Measurements from ENCODE around the gene ABCA13.

Gene ABCA13

DNA sequence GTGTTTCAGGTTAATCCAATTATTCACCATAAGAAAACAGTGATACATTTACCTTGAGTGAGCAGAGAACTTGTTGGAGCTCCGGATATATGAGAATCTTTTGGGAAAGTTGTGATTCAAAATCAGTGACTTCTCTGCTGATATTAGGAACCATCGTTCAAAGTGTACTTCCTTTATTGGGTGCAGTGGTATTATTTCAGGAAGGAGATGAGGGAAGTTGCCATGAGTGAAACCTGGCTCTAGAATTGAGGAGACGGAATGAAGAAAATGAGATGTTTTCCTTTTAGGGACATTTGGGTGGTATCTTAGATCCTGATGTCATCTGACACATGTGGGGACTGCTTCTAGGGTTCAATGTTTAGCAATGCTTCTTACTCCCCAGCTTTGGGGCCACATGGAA is 343.9 kb downstream of the ABCA13 start:
- Mint-ChIP-seq H3K4me3 (no peak overlapping the region), H3K9me3 (peaks cover 0 to 5% of the 10 kb centered on the region in 2 donors), H3K36me3 (no peaks in the 10 kb centered on the region), H3K4me1 (no peaks in the 10 kb centered on the region), H3K27me3 (no peaks in the 10 kb centered on the region), H3K27ac (no peak overlapping the region)
- no peak for DNase-seq
- no peak for ATAC-seq (replicated peaks)

DNA sequence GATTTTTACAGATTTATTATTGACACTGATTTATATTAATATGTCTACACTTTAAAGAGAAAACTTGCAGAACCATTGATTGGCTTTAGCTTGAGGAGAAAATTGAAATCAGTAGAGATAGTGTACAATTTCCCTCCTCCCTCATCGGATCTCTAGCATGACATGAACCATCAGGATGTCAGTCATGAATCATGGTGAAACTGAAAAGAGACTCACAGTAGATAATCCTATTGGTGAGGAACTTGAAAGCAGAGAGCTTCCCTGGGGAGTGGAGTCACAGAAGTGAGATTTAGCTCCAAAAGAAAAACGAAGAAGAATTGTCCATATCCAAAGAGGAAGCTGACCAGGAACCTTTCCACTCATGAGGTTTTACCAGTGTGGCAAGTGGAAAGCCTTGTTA is 346.8 kb downstream of the ABCA13 start:
- ATAC-seq (replicated peaks) (no peak), DNase-seq (no peak)
- no peak overlapping the region for H3K4me3 Mint-ChIP-seq
- no peak overlapping the region for H3K27ac Mint-ChIP-seq
- no peaks in the 10 kb centered on the region for H3K36me3 Mint-ChIP-seq
- H3K9me3 Mint-ChIP-seq = peaks cover 0 to 5% of the 10 kb centered on the region in 2 donors
- no peaks in the 10 kb centered on the region for H3K4me1 Mint-ChIP-seq
- no peaks in the 10 kb centered on the region for H3K27me3 Mint-ChIP-seq

DNA sequence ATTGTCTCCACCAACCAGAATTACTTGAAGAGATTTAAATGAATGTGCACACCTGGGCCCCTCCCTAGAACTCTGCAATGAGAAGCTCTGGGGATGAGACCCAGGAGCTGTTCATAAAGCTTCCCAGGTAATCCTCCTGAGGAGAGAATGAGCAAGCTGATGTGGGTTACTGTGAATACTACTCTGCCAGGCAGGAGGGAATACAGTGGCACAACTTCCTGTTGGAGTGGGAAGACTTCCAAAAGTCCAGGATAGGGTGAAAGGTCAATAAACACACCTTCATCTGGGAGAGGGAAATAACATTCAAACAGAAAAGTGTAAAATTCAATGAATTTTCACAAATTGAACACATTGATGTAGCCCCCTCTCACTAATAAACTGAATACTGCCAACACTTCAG is 351.4 kb downstream of the ABCA13 start:
- H3K27ac Mint-ChIP-seq = no peak overlapping the region
- peaks cover 0 to under 1% of the 10 kb centered on the region in 2 donors for H3K9me3 Mint-ChIP-seq
- ATAC-seq (replicated peaks) (no peak), DNase-seq (no peak)
- H3K27me3 Mint-ChIP-seq = no peaks in the 10 kb centered on the region
- no peaks in the 10 kb centered on the region for H3K4me1 Mint-ChIP-seq
- no peak overlapping the region for H3K4me3 Mint-ChIP-seq
- H3K36me3 Mint-ChIP-seq = no peaks in the 10 kb centered on the region

DNA sequence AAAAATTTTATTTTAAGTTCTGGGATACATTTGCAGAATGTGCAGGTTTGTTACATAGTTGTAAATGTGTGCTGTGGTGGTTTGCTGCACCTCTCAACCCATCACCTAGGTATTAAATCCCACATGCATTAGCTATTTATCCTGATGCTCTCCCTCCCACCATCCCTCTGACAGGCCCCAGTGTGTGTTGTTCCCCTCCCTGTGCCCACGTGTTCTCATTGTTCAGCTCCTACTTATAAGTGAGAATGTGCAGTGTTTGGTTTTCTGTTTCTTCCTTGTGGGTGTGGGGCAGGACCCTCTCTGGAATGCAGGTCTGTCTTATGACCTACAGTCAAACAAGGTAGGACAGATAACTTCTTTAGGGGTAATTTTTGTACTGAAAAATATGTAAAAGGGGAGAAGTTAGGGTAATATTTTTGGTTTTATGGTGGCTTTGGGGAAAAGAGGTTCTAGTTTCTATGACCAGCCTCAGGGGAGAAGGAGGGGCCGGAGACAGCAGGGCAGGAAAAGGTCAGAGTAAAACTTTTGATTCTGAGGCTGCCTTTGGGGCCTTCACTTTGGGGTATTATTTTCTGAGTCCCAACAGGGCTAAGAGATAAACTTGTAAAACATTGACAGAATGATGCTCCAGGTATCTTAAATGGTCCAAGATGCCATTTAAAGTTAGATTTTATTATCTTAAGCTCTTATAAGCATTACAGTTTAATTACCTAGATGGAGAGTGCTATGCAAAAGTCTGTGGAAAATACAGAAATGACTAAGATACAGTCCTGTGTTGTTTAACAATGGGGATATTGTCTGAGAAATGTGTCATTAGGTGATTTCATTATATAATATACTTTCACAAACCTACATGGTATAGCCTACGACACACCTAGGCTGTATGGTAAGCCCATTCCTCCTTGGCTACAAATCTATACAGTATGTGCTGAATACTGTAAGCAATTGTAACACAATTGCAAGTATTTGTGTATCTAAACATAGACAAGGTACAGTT is 354.8 kb downstream of the ABCA13 start:
- Mint-ChIP-seq H3K9me3 (peaks cover 4 to 5% of the 10 kb centered on the region in 2 donors), H3K36me3 (no peaks in the 10 kb centered on the region), H3K4me3 (no peak overlapping the region), H3K27ac (no peak overlapping the region), H3K4me1 (no peaks in the 10 kb centered on the region), H3K27me3 (no peaks in the 10 kb centered on the region)
- no peak for ATAC-seq (replicated peaks)
- DNase-seq = no peak

DNA sequence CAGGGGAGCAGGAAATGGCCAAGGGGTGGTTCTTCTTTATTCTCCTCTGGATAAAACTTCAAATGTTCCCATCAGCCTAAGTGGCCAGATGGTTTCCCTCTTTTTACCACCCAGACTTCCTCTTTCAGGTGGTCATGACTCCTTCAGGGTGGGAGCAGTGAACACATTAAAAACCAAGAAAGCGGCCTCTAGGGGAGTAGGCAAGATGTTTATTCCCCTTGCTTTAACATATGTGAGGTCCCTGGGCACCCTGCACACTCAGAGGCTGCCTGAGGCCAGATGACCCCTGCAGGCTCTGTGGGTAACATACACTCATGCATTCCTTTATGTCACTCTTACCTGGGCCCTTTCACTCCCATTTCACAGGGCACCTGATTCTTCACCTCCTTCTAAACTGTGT is 357.4 kb downstream of the ABCA13 start:
- no peak overlapping the region for H3K4me3 Mint-ChIP-seq
- no peaks in the 10 kb centered on the region for H3K4me1 Mint-ChIP-seq
- DNase-seq (no peak), ATAC-seq (replicated peaks) (peak in 1 of 2 donors; percentile 52)
- H3K9me3 Mint-ChIP-seq = peaks cover 6% of the 10 kb centered on the region in 2 donors
- no peaks in the 10 kb centered on the region for H3K27me3 Mint-ChIP-seq
- H3K36me3 Mint-ChIP-seq = no peaks in the 10 kb centered on the region
- no peak overlapping the region for H3K27ac Mint-ChIP-seq

DNA sequence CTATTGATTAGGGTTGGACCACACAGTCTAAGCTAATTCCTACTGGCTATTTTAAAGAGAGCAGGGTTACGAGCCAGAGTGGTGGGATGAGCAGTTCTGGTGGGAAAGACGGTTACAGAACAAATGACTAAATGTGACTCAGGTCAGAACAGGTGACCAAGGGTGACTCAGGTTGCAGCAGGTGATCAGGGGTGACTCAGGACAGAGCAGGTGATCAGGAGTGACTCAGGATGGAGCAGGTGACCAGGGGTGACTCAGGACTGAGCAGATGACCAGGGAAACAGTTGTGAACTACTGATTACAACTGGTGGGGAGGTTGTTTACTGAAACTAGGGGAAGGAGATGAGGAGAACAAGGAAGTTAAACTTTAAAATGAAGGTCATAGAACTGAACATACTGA is 366.3 kb downstream of the ABCA13 start:
- H3K27me3 Mint-ChIP-seq = no peaks in the 10 kb centered on the region
- H3K4me3 Mint-ChIP-seq = no peak overlapping the region
- H3K27ac Mint-ChIP-seq = no peak overlapping the region
- DNase-seq (no peak), ATAC-seq (replicated peaks) (no peak)
- H3K36me3 Mint-ChIP-seq = no peaks in the 10 kb centered on the region
- H3K4me1 Mint-ChIP-seq = no peaks in the 10 kb centered on the region
- H3K9me3 Mint-ChIP-seq = peaks cover 13 to 18% of the 10 kb centered on the region in 2 donors

DNA sequence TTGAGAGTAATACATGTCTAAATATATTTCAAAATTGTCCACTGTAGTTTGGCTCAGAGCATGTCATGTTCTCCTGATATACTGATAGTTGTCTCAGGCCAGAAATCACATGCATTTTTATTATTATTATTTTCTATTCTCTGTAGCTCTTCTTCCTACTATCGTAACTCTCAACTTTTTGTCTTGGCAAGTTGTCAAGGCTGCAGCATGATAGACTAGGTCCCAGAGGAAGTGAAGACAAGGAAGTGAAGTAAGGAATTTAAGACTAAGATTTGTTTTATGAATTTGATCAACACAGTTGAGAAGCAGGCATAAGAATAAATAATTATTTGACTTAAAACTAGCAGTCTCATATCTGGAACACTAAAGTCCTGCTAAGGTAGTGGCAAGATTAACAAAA is 369.5 kb downstream of the ABCA13 start:
- Mint-ChIP-seq H3K9me3 (peaks cover 6 to 7% of the 10 kb centered on the region in 2 donors), H3K4me1 (no peaks in the 10 kb centered on the region), H3K4me3 (no peak overlapping the region), H3K36me3 (no peaks in the 10 kb centered on the region), H3K27ac (no peak overlapping the region), H3K27me3 (no peaks in the 10 kb centered on the region)
- DNase-seq (no peak), ATAC-seq (replicated peaks) (no peak)

DNA sequence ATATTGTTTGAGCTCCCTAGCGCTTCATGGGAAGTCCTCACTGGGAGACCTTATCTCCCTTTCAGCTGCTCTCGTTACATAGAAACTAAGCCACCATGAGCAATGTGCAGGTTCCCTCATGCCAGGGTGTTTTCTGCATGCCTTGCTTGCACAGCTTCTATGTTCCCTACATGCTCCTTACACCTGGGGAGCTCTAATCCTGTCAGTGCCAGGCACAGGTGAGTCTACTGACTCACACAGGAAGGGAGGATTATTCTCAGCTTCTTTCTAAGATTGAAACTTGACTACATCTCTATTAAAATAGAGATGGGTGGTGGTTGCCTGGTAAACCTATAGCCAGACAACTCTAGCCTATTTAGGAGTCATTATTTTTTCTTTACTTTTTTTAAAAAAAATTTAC is 377.4 kb downstream of the ABCA13 start:
- no peaks in the 10 kb centered on the region for H3K27me3 Mint-ChIP-seq
- H3K36me3 Mint-ChIP-seq = no peaks in the 10 kb centered on the region
- H3K9me3 Mint-ChIP-seq = peaks cover 5 to 12% of the 10 kb centered on the region in 2 donors
- H3K4me1 Mint-ChIP-seq = no peaks in the 10 kb centered on the region
- DNase-seq (no peak), ATAC-seq (replicated peaks) (no peak)
- no peak overlapping the region for H3K4me3 Mint-ChIP-seq
- no peak overlapping the region for H3K27ac Mint-ChIP-seq

DNA sequence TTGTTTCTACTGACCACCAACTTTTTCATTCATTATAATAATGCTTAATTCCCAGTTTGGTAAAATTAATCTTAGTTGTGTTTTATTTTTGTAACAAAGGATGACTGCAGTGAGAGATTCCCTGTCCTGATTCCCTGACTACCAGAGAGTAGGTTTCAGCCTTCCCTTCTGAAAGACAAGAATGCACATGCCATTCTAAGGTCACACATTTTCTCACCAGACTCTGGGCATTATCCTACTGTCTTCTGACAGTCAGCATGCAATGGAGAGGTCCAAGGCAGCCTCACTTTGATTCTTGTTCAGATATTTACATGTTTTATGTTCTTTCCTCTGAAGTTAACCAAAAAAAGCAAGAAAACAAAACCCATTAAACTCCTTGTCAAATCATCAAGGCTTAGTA is 380.4 kb downstream of the ABCA13 start:
- H3K9me3 Mint-ChIP-seq = peaks cover 5 to 12% of the 10 kb centered on the region in 2 donors
- no peak overlapping the region for H3K4me3 Mint-ChIP-seq
- ATAC-seq (replicated peaks) = no peak
- DNase-seq = no peak
- no peaks in the 10 kb centered on the region for H3K36me3 Mint-ChIP-seq
- no peaks in the 10 kb centered on the region for H3K4me1 Mint-ChIP-seq
- no peaks in the 10 kb centered on the region for H3K27me3 Mint-ChIP-seq
- no peak overlapping the region for H3K27ac Mint-ChIP-seq

DNA sequence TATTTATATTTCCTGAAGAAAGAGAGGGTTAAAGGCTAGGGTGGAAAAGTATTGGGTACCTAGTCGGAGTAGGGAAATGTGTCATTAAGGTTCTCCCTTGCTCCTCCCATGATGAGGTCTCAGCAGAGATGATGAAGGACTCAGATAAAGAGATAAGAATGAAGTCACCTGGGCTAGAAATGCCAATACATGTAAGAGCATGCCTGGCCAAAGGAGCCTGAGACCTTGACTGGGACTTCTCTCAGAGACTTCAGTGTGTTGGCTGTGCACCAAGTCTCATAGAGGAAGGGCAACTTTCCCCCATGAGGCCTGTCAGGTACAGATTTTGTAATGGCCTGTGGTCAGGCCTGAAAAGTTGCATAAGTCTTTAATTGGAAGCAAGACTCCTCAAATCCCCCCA is 392.1 kb downstream of the ABCA13 start:
- Mint-ChIP-seq H3K27me3 (no peaks in the 10 kb centered on the region), H3K9me3 (peaks cover 0 to 5% of the 10 kb centered on the region in 2 donors), H3K4me3 (no peak overlapping the region), H3K4me1 (no peaks in the 10 kb centered on the region), H3K27ac (no peak overlapping the region), H3K36me3 (no peaks in the 10 kb centered on the region)
- ATAC-seq (replicated peaks) (no peak), DNase-seq (no peak)

DNA sequence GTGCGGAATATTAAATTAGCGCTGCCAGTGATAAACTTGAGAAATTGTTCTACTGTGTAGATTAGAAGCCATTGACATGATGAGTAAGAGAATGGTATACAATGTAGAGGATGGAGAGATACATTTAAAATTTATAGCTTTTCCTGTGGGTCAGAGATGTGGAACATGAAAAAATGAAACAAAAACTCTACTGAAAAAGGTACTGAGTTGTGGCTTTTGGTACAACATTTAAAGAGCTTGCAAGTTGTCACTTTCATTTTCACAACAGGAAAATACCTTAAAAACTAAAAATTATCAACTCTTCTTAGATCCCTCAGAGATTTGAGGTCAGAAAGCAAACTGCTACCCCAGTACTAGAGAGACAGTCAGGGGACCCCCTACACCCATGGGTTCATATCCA is 404.3 kb downstream of the ABCA13 start:
- Mint-ChIP-seq H3K36me3 (no peaks in the 10 kb centered on the region), H3K27me3 (no peaks in the 10 kb centered on the region), H3K27ac (no peak overlapping the region), H3K4me1 (no peaks in the 10 kb centered on the region), H3K9me3 (peaks cover 2 to 4% of the 10 kb centered on the region in 2 donors), H3K4me3 (no peak overlapping the region)
- ATAC-seq (replicated peaks) = no peak
- no peak for DNase-seq

DNA sequence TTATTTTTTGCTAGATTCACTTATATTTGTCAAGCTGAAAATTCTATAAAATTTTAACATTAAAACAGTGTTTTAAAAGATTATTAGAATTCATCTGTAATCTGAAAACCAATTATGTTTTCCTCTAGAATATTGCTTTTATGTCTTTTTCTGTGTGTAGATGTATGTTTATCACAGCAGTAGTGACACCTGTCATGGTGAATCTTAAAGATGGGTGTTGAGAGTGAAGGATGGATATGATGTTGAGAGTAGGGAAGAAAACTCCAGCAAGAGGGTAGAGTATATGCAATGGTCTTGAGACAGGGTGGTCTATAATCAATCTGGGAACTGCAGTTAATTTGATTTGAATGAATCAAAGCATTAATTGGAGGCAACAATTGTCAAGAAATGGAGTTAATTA is 416.2 kb downstream of the ABCA13 start:
- no peak for DNase-seq
- Mint-ChIP-seq H3K27ac (no peak overlapping the region), H3K9me3 (peaks cover 3% of the 10 kb centered on the region in 2 donors)

DNA sequence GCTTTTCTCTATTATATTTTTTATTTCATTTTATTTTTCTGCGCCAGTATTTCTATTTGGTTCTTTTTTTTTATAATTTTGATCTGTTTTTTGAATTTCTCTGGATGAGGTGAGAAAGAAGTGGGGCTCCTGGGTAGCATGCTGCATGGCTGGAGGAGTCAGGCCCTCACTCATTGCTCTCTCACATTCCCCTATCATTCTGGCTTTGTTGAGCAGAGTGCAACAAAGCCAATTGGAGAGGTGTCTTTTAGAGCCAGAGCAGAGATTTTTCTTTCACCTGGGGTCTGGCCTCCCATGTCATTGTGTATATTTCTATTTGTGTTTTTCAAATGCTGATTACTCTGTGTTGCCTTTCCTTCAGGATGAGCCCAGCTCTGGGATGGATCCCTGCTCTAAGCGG is 423.1 kb downstream of the ABCA13 start:
- DNase-seq (no peak), ATAC-seq (replicated peaks) (no peak)
- Mint-ChIP-seq H3K36me3 (no peaks in the 10 kb centered on the region), H3K9me3 (peaks cover 1 to 7% of the 10 kb centered on the region in 2 donors), H3K4me3 (no peak overlapping the region), H3K4me1 (no peaks in the 10 kb centered on the region), H3K27me3 (no peaks in the 10 kb centered on the region), H3K27ac (no peak overlapping the region)

More for the DNA sequence above, 416.2 kb downstream of the ABCA13 start:
- no peaks in the 10 kb centered on the region for H3K4me1 Mint-ChIP-seq
- H3K36me3 Mint-ChIP-seq = no peaks in the 10 kb centered on the region
- no peaks in the 10 kb centered on the region for H3K27me3 Mint-ChIP-seq
- H3K4me3 Mint-ChIP-seq = no peak overlapping the region
- no peak for ATAC-seq (replicated peaks)

DNA sequence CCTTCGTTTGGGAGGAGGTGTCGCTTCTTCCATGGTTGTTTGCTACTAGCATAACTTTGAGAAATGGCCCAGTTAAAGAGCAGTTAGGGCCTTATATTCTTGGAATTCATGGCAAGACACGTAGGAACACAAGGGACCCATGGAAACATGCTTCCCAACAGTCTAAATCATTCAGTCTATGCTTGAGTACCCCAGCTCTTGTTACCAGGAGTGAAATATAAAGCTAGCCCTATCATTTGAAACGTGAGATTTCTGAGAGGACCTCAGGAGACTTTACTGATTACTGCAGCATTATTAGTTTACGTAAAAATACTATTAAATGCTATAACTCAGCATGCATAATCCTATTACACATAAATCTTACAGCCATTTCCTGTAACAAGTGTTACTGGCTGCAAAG is 424.5 kb downstream of the ABCA13 start:
- Mint-ChIP-seq H3K36me3 (no peaks in the 10 kb centered on the region), H3K4me3 (no peak overlapping the region), H3K27me3 (no peaks in the 10 kb centered on the region), H3K27ac (no peak overlapping the region), H3K4me1 (no peaks in the 10 kb centered on the region), H3K9me3 (peaks cover under 1 to 5% of the 10 kb centered on the region in 2 donors)
- no peak for DNase-seq
- no peak for ATAC-seq (replicated peaks)

DNA sequence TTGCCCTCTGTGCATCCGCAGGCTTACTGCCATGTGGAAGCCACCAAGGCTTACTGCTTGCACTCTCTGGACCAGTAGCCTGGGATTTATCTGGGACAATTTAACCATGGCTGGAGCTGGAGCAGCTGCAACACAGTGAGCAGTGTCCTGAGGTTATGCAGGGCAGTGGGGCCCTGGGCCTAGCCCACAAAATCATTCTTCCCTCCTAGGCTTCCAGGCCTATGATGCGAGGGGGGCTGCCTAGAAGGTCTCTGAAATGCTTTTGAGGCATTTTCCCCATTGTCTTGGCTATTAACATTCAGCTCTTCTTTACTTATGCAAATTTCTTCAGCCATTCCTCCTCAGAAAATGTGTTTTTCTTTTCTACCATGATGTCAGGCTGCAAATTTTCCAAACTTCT is 439.4 kb downstream of the ABCA13 start:
- Mint-ChIP-seq H3K4me3 (no peak overlapping the region), H3K36me3 (no peaks in the 10 kb centered on the region), H3K27me3 (no peaks in the 10 kb centered on the region), H3K9me3 (peaks cover 0 to 6% of the 10 kb centered on the region in 2 donors), H3K4me1 (no peaks in the 10 kb centered on the region), H3K27ac (no peak overlapping the region)
- ATAC-seq (replicated peaks) (no peak), DNase-seq (no peak)
